WERI-Rb-1 (cell line): Measurements from ENCODE around the gene POMC.
"Not testable (repeated sequence)": the region's sequence is repeated elsewhere in the genome, so short reads cannot be mapped to it uniquely, and the experiment has no call there.

Source experiments
- DNase-seq: peaks from one replicate; pipeline ENCODE4 v3.0.0-alpha.2; 2020
- H3K27ac ChIP-seq: fragments of 250-450 bp; sonication (Bioruptor Pico); 2 replicates; pipeline ENCODE4 v1.5.1; 2020; ENCODE audit warnings: mild to moderate bottlenecking, moderate library complexity
- H3K27me3 ChIP-seq: fragments of 250-450 bp; sonication (Bioruptor Pico); 2 replicates; pipeline ENCODE4 v1.5.1; 2021; ENCODE audit warnings: mild to moderate bottlenecking, low read depth, moderate library complexity; ENCODE audit not compliant: insufficient read depth, severe bottlenecking
- H3K36me3 ChIP-seq: fragments of 250-450 bp; sonication (Bioruptor Pico); 2 replicates; pipeline ENCODE4 v1.5.1; 2020; ENCODE audit warnings: mild to moderate bottlenecking, moderate library complexity
- H3K4me3 ChIP-seq: 2 replicates; pipeline ENCODE4 v1.5.1; 2011; ENCODE audit warnings: low read depth, mild to moderate bottlenecking, control low read depth, low read length
- H3K9me3 ChIP-seq: fragments of 250-450 bp; sonication (Bioruptor Pico); 2 replicates; pipeline ENCODE4 v1.5.1; 2021; ENCODE audit warnings: mild to moderate bottlenecking, moderate library complexity; ENCODE audit not compliant: severe bottlenecking
- CTCF ChIP-seq: IDR thresholded peaks from 2 replicates; pipeline ENCODE4 v1.5.1; 2011; ENCODE audit warnings: low read depth, mild to moderate bottlenecking, control low read depth, inconsistent platforms, low read length

POMC gene

DNA sequence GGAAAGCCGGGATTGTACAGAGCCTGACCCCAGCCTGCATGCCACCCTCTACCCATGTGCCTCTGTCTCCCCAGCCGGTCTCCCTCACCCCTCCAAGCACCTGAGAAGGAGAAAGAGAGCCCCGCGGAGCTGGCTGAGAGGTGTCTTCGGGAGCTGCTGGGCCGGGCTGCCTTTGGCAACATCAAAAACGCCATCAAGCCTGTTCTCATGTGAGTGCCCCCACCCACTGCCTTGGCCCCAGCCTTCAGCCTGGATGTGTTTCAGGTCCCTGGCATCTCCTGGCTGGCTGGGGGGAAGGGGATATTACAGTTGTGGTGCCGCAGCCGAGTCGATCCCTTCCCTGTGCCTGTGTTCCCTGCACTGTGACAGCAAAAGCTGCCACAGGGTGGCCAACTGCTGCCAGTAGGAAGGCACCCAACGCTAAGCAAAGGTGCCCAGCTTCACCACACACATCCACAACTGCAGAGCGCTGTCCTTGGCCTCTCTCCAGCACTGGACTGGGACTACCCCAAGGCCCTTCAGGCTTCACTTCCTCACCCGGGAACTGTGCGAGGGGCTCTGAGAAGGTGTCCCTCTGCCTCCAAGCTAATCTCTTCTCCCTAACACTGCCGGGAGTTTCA lies 38.4 kb downstream of the POMC start:
- DNase-seq: no peak
- Histone ChIP-seq H3K36me3 (peaks cover 6% of the 10 kb centered on the region), H3K27ac (no peak overlapping the region), H3K9me3 (no peaks in the 10 kb centered on the region), H3K27me3 (no peaks in the 10 kb centered on the region), H3K4me3 (no peak overlapping the region)
- peak; percentile 16; the same call in 1 of the 2 replicates for TF ChIP-seq CTCF

DNA sequence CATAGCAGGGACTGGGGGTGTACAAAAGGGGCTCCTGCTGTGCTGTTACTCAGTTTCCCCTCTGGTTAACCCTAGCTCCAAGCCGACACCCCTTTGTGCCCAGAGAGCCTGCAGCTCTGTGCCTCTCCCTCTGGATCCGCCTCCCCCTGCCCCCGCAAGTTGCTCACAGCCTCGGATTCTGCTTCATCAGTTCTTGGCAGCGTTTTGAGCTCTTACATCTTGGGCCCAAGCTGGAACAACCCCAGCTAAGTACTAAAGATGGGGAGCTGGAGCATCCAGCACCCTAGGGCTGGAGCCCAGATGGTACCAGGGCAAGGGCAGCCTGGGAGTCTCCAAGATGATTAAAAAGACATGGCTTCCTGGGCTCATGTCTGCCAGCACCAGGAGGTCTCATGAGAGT lies 40.7 kb downstream of the POMC start:
- no peak for DNase-seq
- H3K27ac ChIP-seq: no peak overlapping the region
- peaks cover 4% of the 10 kb centered on the region; the same call in 1 of the 2 replicates for H3K36me3 ChIP-seq
- no peak for TF ChIP-seq CTCF
- H3K27me3 ChIP-seq: no peaks in the 10 kb centered on the region
- no peak overlapping the region for H3K4me3 ChIP-seq
- H3K9me3 ChIP-seq: no peaks in the 10 kb centered on the region

DNA sequence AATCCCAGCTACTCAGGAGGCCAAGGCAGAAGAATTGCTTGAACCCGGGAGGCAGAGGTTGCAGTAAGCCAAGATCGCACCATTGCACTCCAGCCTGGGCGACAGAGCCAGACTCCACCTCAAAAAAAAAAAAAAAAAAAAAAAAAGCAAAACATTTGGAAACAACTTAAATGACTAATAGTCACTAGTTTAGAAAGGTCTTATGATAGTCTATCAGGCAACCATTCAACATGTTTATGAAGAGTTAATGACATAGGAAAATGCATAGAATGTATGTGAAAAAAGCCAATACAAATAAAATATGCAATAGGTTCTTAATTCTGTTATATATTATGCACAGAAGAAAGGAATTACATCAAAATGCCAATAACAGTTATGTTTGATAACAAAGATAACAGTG lies 41.3 kb downstream of the POMC start:
- not testable (repeated sequence) for H3K9me3 ChIP-seq, H3K36me3 ChIP-seq, H3K4me3 ChIP-seq, H3K27ac ChIP-seq, H3K27me3 ChIP-seq, DNase-seq

- no peak for TF ChIP-seq CTCF
- Histone ChIP-seq H3K9me3 (no peaks in the 10 kb centered on the region), H3K36me3 (peaks cover 2% of the 10 kb centered on the region; the same call in 1 of the 2 replicates), H3K4me3 (no peak overlapping the region), H3K27ac (no peak overlapping the region), H3K27me3 (no peaks in the 10 kb centered on the region)
- no peak for DNase-seq
Measured at GRCh38 chr2:25125976-25126375, 42.4 kb downstream of the POMC start.

- H3K27me3 ChIP-seq: no peaks in the 10 kb centered on the region
- no peaks in the 10 kb centered on the region; the same call in 1 of the 2 replicates for H3K36me3 ChIP-seq
- no peaks in the 10 kb centered on the region for H3K9me3 ChIP-seq
- no peak overlapping the region for H3K27ac ChIP-seq
- TF ChIP-seq CTCF: no peak
- H3K4me3 ChIP-seq: no peak overlapping the region
- DNase-seq: no peak
Measured at GRCh38 chr2:25125189-25125588, 43.2 kb downstream of the POMC start.

DNA sequence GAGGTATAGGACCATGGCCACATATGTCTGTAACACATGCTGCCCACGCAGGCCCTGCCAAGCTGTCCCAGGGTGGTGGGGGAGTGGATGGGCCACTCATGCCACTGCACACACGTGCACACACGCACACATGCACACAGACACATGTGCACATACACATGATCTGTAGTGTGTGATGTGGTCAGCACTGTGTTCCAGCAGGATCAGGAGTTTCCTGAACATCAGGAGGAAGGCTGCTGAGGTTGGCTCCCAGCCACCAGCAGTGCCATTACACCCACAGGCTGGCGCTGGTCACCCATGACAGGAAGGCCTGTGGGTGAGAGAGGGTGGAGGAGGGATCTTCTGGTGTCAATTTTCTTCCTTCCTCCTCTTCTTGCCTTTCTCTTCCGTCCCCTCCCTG lies 44.7 kb downstream of the POMC start:
- Histone ChIP-seq H3K27ac (no peak overlapping the region), H3K36me3 (no peaks in the 10 kb centered on the region; the same call in 1 of the 2 replicates), H3K4me3 (no peak overlapping the region), H3K9me3 (no peaks in the 10 kb centered on the region), H3K27me3 (no peaks in the 10 kb centered on the region)
- DNase-seq: no peak
- TF ChIP-seq CTCF: no peak
